ENCODE data around the gene RPS26. TPM values are rescaled to one million over a fixed set of nuclear protein-coding genes. Genes with fewer than 3 reads are reported as not detected.
"Not testable (repeated sequence)": the region's sequence is repeated elsewhere in the genome, so short reads cannot be mapped to it uniquely, and the experiment has no call there.

The RPS26 gene
- total and polyA plus RNA-seq, 4 experiments from 2014 or later: 55.6 to 1,449 (median 221) TPM

GRCh38 chr12:56071648-56072047, 29.9 kb downstream of the RPS26 start:
- no peaks in the 10 kb centered on the region for H3K27me3 Mint-ChIP-seq
- no peak overlapping the region for H3K4me3 Mint-ChIP-seq
- Histone ChIP-seq H3K27ac (ENCODE audit: low read depth, low read length) (no peak overlapping the region), H3K4me1 (ENCODE audit: insufficient read depth, low read length) (no peaks in the 10 kb centered on the region), H3K27me3 (ENCODE audit: insufficient read depth, low read length) (no peaks in the 10 kb centered on the region), H3K9me3 (ENCODE audit: control insufficient read depth in 1 of 2, low read length in 2 of 2) (no peaks in the 10 kb centered on the region), H3K36me3 (ENCODE audit: insufficient read depth, low read length) (no peaks in the 10 kb centered on the region), H3K4me3 (ENCODE audit: low read length in 2 of 2) (no peak overlapping the region)
- no peaks in the 10 kb centered on the region for H3K9me3 Mint-ChIP-seq
- no peak overlapping the region for H3K27ac Mint-ChIP-seq
- H3K36me3 Mint-ChIP-seq: no peaks in the 10 kb centered on the region
- CTCF ChIA-PET (ENCODE audit: partially characterized antibody): no interaction called here
- POLR2A ChIA-PET (ENCODE audit: partially characterized antibody): interaction anchor here (0.6 kb wide), 1 partner anchor 236 kb away, joined by 3 read pairs; no protein-coding TSS in a partner anchor
- H3K4me1 Mint-ChIP-seq: no peaks in the 10 kb centered on the region
- DNase-seq: no peak
- intact Hi-C loops (cut with micrococcal nuclease): no loop called here

GRCh38 chr12:56074396-56074795, 32.7 kb downstream of the RPS26 start:
- CTCF ChIA-PET (ENCODE audit: partially characterized antibody): interaction anchor here (0.8 kb wide), 1 partner anchor 10 kb away, joined by 3 read pairs; no protein-coding TSS in a partner anchor

DNA sequence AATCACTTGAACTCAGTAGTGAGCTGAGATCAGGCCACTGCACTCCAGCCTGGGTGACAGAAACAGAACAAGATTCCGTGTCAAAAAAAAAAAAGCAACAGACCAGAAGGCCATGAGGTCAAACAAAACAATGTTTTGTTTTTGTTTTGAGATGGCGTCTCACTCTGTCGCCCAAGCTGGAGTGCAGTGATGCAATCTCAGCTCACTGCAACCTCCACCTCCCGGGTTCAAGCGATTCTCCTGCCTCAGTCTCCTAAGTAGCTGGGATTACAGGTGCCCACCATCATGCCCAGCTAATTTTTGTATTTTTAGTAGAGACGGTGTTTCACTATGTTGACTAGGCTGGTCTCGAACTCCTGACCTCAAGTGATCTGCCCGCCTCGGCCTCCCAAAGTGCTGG, 36.2 kb downstream of the RPS26 start:
- not testable (repeated sequence) for H3K9me3 ChIP-seq (ENCODE audit: control insufficient read depth in 1 of 2, low read length in 2 of 2); H3K27ac ChIP-seq (ENCODE audit: low read depth, low read length); H3K27me3 Mint-ChIP-seq; H3K36me3 Mint-ChIP-seq; H3K9me3 Mint-ChIP-seq; H3K36me3 ChIP-seq (ENCODE audit: insufficient read depth, low read length); DNase-seq; H3K4me3 ChIP-seq (ENCODE audit: low read length in 2 of 2); H3K27me3 ChIP-seq (ENCODE audit: insufficient read depth, low read length)
- peaks cover 20% of the 10 kb centered on the region for H3K4me1 ChIP-seq (ENCODE audit: insufficient read depth, low read length)
- intact Hi-C loops (cut with micrococcal nuclease): loop anchor here (2.0 kb wide), 1 partner anchor 31 kb away; no protein-coding TSS in a partner anchor
- H3K27ac Mint-ChIP-seq: peak overlapping the region in 1 of 7 donors; percentile 52
- H3K4me3 Mint-ChIP-seq: peak overlapping the region in 5 of 8 donors; percentile 5 to 80 (median 21)
- peaks cover 0 to 25% (median 5%) of the 10 kb centered on the region in 4 donors for H3K4me1 Mint-ChIP-seq
- ChIA-PET POLR2A (ENCODE audit: partially characterized antibody) (interaction anchor here (1.3 to 6.1 kb wide), 2 partner anchors 26 to 40 kb away, joined by 7 to 70 read pairs; partner anchors contain the start of genes PA2G4, RPL41 and ZC3H10), CTCF (ENCODE audit: partially characterized antibody) (interaction anchor here (0.7 to 2.0 kb wide), 5 partner anchors 25 to 80 kb away, joined by 3 to 9 read pairs (median 3); partner anchors contain the start of gene ZC3H10)

More at GRCh38 chr12:56074396-56074795, 32.7 kb downstream of the RPS26 start:
- H3K27ac ChIP-seq (ENCODE audit: low read depth, low read length): no peak overlapping the region
- peaks cover 5% of the 10 kb centered on the region for H3K4me1 ChIP-seq (ENCODE audit: insufficient read depth, low read length)
- Mint-ChIP-seq H3K27me3 (no peaks in the 10 kb centered on the region), H3K4me1 (peaks cover 0 to 7% (median under 1%) of the 10 kb centered on the region in 4 donors), H3K9me3 (no peaks in the 10 kb centered on the region), H3K4me3 (no peak overlapping the region), H3K36me3 (no peaks in the 10 kb centered on the region), H3K27ac (peak overlapping the region in 1 of 7 donors; percentile 10)
- H3K9me3 ChIP-seq (ENCODE audit: control insufficient read depth in 1 of 2, low read length in 2 of 2): no peaks in the 10 kb centered on the region
- POLR2A ChIA-PET (ENCODE audit: partially characterized antibody): no interaction called here
- no peak for DNase-seq
- intact Hi-C loops (cut with micrococcal nuclease): no loop called here
- H3K27me3 ChIP-seq (ENCODE audit: insufficient read depth, low read length): no peaks in the 10 kb centered on the region
- no peak overlapping the region for H3K4me3 ChIP-seq (ENCODE audit: low read length in 2 of 2)
- no peaks in the 10 kb centered on the region for H3K36me3 ChIP-seq (ENCODE audit: insufficient read depth, low read length)

DNA sequence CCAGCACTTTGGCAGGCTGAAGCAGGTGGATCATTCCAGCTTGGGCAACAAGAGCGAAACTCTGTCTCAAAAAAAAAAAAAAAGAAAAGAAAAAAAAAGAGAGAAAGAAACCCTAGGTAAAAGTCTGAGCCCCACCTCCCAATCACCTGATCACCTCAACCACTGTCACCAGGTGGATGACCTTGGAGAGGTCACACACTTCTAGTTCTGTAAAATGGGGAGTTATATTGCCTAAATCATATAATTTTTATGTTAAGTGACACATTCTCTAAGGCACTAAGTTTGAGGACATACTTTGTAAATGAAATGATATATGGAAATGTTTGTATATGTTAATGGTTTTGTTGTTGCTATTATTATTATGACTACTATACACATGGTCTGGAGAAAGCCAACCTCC, 36.7 kb downstream of the RPS26 start:
- Mint-ChIP-seq H3K27me3 (no peaks in the 10 kb centered on the region), H3K36me3 (no peaks in the 10 kb centered on the region), H3K4me1 (peaks cover 0 to 25% (median 5%) of the 10 kb centered on the region in 4 donors), H3K9me3 (no peaks in the 10 kb centered on the region), H3K4me3 (peak overlapping the region; percentile 63 to 89 (median 81)), H3K27ac (peak overlapping the region in 2 of 7 donors; percentile 52 to 79)
- ChIA-PET CTCF (ENCODE audit: partially characterized antibody) (interaction anchor here (0.7 to 2.2 kb wide), 7 partner anchors 24 to 81 kb away, joined by 3 to 7 read pairs (median 3); partner anchors contain the start of genes PA2G4 and ZC3H10), POLR2A (ENCODE audit: partially characterized antibody) (interaction anchor here (1.3 to 6.1 kb wide), 3 partner anchors 25 to 39 kb away, joined by 4 to 70 read pairs (median 23); partner anchors contain the start of genes PA2G4, RPL41 and ZC3H10)
- Histone ChIP-seq H3K4me1 (ENCODE audit: insufficient read depth, low read length) (peaks cover 20% of the 10 kb centered on the region), H3K36me3 (ENCODE audit: insufficient read depth, low read length) (no peaks in the 10 kb centered on the region), H3K27ac (ENCODE audit: low read depth, low read length) (no peak overlapping the region), H3K9me3 (ENCODE audit: control insufficient read depth in 1 of 2, low read length in 2 of 2) (no peaks in the 10 kb centered on the region), H3K27me3 (ENCODE audit: insufficient read depth, low read length) (peaks cover under 1% of the 10 kb centered on the region), H3K4me3 (ENCODE audit: low read length in 2 of 2) (no peak overlapping the region)
- intact Hi-C loops (cut with micrococcal nuclease): loop anchor here (2.0 kb wide), 1 partner anchor 32 kb away; no protein-coding TSS in a partner anchor
- no peak for DNase-seq

- peaks cover 6% of the 10 kb centered on the region for H3K27me3 ChIP-seq (ENCODE audit: insufficient read depth, low read length)
- peak overlapping the region; percentile 2 for H3K27ac ChIP-seq (ENCODE audit: low read depth, low read length)
- H3K4me1 Mint-ChIP-seq: peaks cover 0 to 25% (median 5%) of the 10 kb centered on the region in 4 donors
- H3K9me3 ChIP-seq (ENCODE audit: control insufficient read depth in 1 of 2, low read length in 2 of 2): no peaks in the 10 kb centered on the region
- H3K9me3 Mint-ChIP-seq: no peaks in the 10 kb centered on the region
- peak overlapping the region; percentile 84 to 91 (median 88) for H3K4me3 Mint-ChIP-seq
- ChIA-PET POLR2A (ENCODE audit: partially characterized antibody) (interaction anchor here (0.8 to 6.1 kb wide), 6 partner anchors 24 to 143 kb away, joined by 3 to 70 read pairs (median 5); partner anchors contain the start of genes PA2G4, RPL41, SMARCC2 and ZC3H10), CTCF (ENCODE audit: partially characterized antibody) (interaction anchor here (1.0 to 2.2 kb wide), 7 partner anchors 12 to 356 kb away, joined by 3 to 7 read pairs (median 5); partner anchors contain the start of genes PA2G4 and ZC3H10)
- H3K4me1 ChIP-seq (ENCODE audit: insufficient read depth, low read length): peaks cover 20% of the 10 kb centered on the region
- no peaks in the 10 kb centered on the region for H3K36me3 Mint-ChIP-seq
- intact Hi-C loops (cut with micrococcal nuclease): loop anchor here (1.0 to 2.0 kb wide), 3 partner anchors 25 to 39 kb away; partner anchors contain the start of genes PA2G4 and ZC3H10
- H3K27ac Mint-ChIP-seq: peak overlapping the region in 6 of 7 donors; percentile 36 to 91 (median 72)
- H3K27me3 Mint-ChIP-seq: peaks cover 0 to 3% of the 10 kb centered on the region in 2 donors
- peak; percentile 27 to 65 (median 40) for DNase-seq
- no peaks in the 10 kb centered on the region for H3K36me3 ChIP-seq (ENCODE audit: insufficient read depth, low read length)
- H3K4me3 ChIP-seq (ENCODE audit: low read length in 2 of 2): peak overlapping the region; percentile 52 to 86
Observed at GRCh38 chr12:56078931-56079722, 37.4 kb downstream of the RPS26 start.

DNA sequence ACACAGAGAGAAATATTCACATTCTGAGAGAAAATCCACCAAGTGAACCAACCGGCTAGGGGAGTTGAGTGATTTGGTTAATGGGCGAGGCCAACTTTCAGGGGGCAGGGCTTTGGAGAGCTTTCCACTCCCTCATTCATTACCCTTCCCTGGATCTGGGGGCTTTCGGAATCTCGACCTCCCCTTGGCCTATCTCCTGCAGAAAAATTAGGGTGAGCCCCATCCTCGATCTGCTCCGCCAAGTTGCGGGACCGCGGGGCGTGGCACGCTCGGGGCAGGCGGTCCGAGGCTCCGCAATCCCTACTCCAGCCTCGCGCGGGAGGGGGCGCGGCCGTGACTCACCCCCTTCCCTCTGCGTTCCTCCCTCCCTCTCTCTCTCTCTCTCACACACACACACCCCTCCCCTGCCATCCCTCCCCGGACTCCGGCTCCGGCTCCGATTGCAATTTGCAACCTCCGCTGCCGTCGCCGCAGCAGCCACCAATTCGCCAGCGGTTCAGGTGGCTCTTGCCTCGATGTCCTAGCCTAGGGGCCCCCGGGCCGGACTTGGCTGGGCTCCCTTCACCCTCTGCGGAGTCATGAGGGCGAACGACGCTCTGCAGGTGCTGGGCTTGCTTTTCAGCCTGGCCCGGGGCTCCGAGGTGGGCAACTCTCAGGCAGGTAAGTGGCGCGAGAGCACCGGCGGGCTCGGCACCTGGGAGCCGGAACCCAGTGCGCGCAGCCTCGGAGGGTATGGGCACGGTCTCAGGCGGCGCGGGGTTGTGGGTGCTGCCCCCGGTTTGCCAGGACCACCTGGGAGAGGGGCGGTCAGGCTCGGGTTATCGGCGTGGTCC, 38.2 kb downstream of the RPS26 start, which contains the start of gene ERBB3:
Gene ERBB3 (plus strand): TSS at position 443 of the 833 bp plus-strand sequence. CDS start 136 bp downstream, at position 579.
- peaks cover 0 to 25% (median 5%) of the 10 kb centered on the region in 4 donors for H3K4me1 Mint-ChIP-seq
- H3K27ac Mint-ChIP-seq: peak within 1 kb of the TSS in 6 of 7 donors; percentile 37 to 91 (median 66)
- Histone ChIP-seq H3K27ac (ENCODE audit: low read depth, low read length) (peak within 1 kb of the TSS; percentile 2), H3K36me3 (ENCODE audit: insufficient read depth, low read length) (no peaks in the 10 kb centered on the region), H3K4me1 (ENCODE audit: insufficient read depth, low read length) (peaks cover 20% of the 10 kb centered on the region), H3K4me3 (ENCODE audit: low read length in 2 of 2) (peak within 1 kb of the TSS; percentile 52 to 86), H3K9me3 (ENCODE audit: control insufficient read depth in 1 of 2, low read length in 2 of 2) (no peaks in the 10 kb centered on the region), H3K27me3 (ENCODE audit: insufficient read depth, low read length) (peaks cover 6% of the 10 kb centered on the region)
- H3K27me3 Mint-ChIP-seq: peaks cover 0 to 3% of the 10 kb centered on the region in 2 donors
- H3K9me3 Mint-ChIP-seq: no peaks in the 10 kb centered on the region
- POLR2A ChIA-PET (ENCODE audit: partially characterized antibody): interaction anchor here (1.3 to 6.1 kb wide), 6 partner anchors 24 to 110 kb away, joined by 3 to 70 read pairs (median 6); partner anchors contain the start of genes PA2G4, RPL41, SMARCC2 and ZC3H10
- H3K4me3 Mint-ChIP-seq: peak within 1 kb of the TSS; percentile 84 to 91 (median 88)
- H3K36me3 Mint-ChIP-seq: no peaks in the 10 kb centered on the region
- CTCF ChIA-PET (ENCODE audit: partially characterized antibody): interaction anchor here (0.8 to 2.2 kb wide), 11 partner anchors 11 to 356 kb away, joined by 3 to 8 read pairs (median 4); partner anchors contain the start of genes PA2G4 and ZC3H10
- DNase-seq: peak; percentile 37 to 84 (median 45)
- intact Hi-C loops (cut with micrococcal nuclease): loop anchor here (1.0 to 2.0 kb wide), 3 partner anchors 24 to 38 kb away; partner anchors contain the start of genes PA2G4 and ZC3H10
